MCF 10A (cell line): Measurements from ENCODE around the gene DPP9. TPM values are rescaled to one million over a fixed set of nuclear protein-coding genes. Genes with fewer than 3 reads are reported as not detected.

ENCODE experiments used
- BruUV-seq: library from RNA; stranded (reverse); fragments of 400-500 nt; replicated peaks from 2 replicates; lab custom pipeline; 2021; lab: Mats Ljungman, UMichigan
- CTCF ChIA-PET: fragments of 300-600 bp; sonication (Branson Sonifier 250); formaldehyde crosslinking; extraction: SDS; loops from one replicate; lab custom pipeline; 2021; ENCODE audit warnings: antibody characterized with exemption, inconsistent platforms; lab: Yijun Ruan, JAX
- POLR2A ChIA-PET: fragments of 300-600, 350-650 bp; sonication (Branson Sonifier 250); formaldehyde crosslinking; extraction: SDS; loops from one replicate; lab custom pipeline; 2020; ENCODE audit warnings: antibody characterized with exemption, inconsistent platforms; lab: Yijun Ruan, JAX
- DNase-seq: peaks from one replicate; pipeline ENCODE4 v3.0.0-alpha.2; 2018; ENCODE audit not compliant: unreplicated experiment
- H3K27ac Mint-ChIP-seq: one replicate; pipeline ENCODE4 v1.8.0; 2022; ENCODE audit warnings: mild to moderate bottlenecking, low read depth, mixed read lengths; ENCODE audit not compliant: unreplicated experiment
- H3K27me3 Mint-ChIP-seq: one replicate; pipeline ENCODE4 v1.8.0; 2022; ENCODE audit warnings: mixed read lengths; ENCODE audit not compliant: insufficient read depth, unreplicated experiment
- H3K36me3 Mint-ChIP-seq: one replicate; pipeline ENCODE4 v1.8.0; 2022; ENCODE audit warnings: mild to moderate bottlenecking, moderate library complexity, mixed read lengths; ENCODE audit not compliant: insufficient read depth, unreplicated experiment
- H3K4me1 Mint-ChIP-seq: one replicate; pipeline ENCODE4 v1.8.0; 2022; ENCODE audit warnings: mixed read lengths; ENCODE audit not compliant: insufficient read depth, unreplicated experiment
- H3K4me3 Mint-ChIP-seq: one replicate; pipeline ENCODE4 v1.8.0; 2022; ENCODE audit warnings: mild to moderate bottlenecking, moderate library complexity, mixed read lengths; ENCODE audit not compliant: unreplicated experiment
- H3K9me3 Mint-ChIP-seq: one replicate; pipeline ENCODE4 v1.8.0; 2022; ENCODE audit warnings: mixed read lengths; ENCODE audit not compliant: unreplicated experiment
- CTCF ChIP-seq: fragments of 200-600 bp; IDR thresholded peaks from one replicate; pipeline ENCODE4 v1.8.0; 2022; ENCODE audit warnings: antibody characterized with exemption, mild to moderate bottlenecking; ENCODE audit not compliant: unreplicated experiment
- intact Hi-C: fragments of 100-400 bp; cut with micrococcal nuclease; formaldehyde crosslinking; loops from 2 replicates; pipeline ENCODE4 v1.14.1; 2022
- total RNA-seq: library from RNA; stranded (reverse); gene quantifications from 2 replicates; pipeline ENCODE4 v1.2.3, GENCODE V29; 2022

The DPP9 gene
- total RNA-seq, 1 experiment from 2014 or later = 90.6 TPM

GRCh38 chr19:4689403-4689802 is 34.2 kb downstream of the DPP9 start:
- peaks cover 14% of the 10 kb centered on the region for H3K4me1 Mint-ChIP-seq
- intact Hi-C loops = no loop called here
- H3K4me3 Mint-ChIP-seq = no peak overlapping the region
- no peak for DNase-seq
- H3K27me3 Mint-ChIP-seq = no peaks in the 10 kb centered on the region
- ChIA-PET CTCF (interaction anchor here (0.6 to 1.0 kb wide), 3 partner anchors 12 to 123 kb away, joined by 4 read pairs; no protein-coding TSS in a partner anchor), POLR2A (no interaction called here)
- H3K27ac Mint-ChIP-seq = peak overlapping the region; percentile 51
- H3K9me3 Mint-ChIP-seq = no peaks in the 10 kb centered on the region
- peaks cover 78% of the 10 kb centered on the region for H3K36me3 Mint-ChIP-seq
- BruUV-seq = no TSS peak
- no peak for TF ChIP-seq CTCF

- peaks cover 5% of the 10 kb centered on the region for H3K4me1 Mint-ChIP-seq
- no peaks in the 10 kb centered on the region for H3K27me3 Mint-ChIP-seq
- no peak for TF ChIP-seq CTCF
- CTCF ChIA-PET = interaction anchor here (1.0 kb wide), 1 partner anchor 11 kb away, joined by 4 read pairs; no protein-coding TSS in a partner anchor
- POLR2A ChIA-PET = interaction anchor here (0.6 to 0.7 kb wide), 2 partner anchors 14 to 109 kb away, joined by 3 read pairs; no protein-coding TSS in a partner anchor
- DNase-seq = no peak
- no peak overlapping the region for H3K4me3 Mint-ChIP-seq
- no peak overlapping the region for H3K27ac Mint-ChIP-seq
- no TSS peak for BruUV-seq
- H3K36me3 Mint-ChIP-seq = peaks cover 72% of the 10 kb centered on the region
- H3K9me3 Mint-ChIP-seq = no peaks in the 10 kb centered on the region
- intact Hi-C loops = no loop called here
Measured at GRCh38 chr19:4688587-4688986, 35.1 kb downstream of the DPP9 start.

- no peak for DNase-seq
- intact Hi-C loops = no loop called here
- TF ChIP-seq CTCF = no peak
- BruUV-seq = no TSS peak
- Mint-ChIP-seq H3K27me3 (no peaks in the 10 kb centered on the region), H3K4me1 (no peaks in the 10 kb centered on the region), H3K27ac (no peak overlapping the region), H3K36me3 (peaks cover 64% of the 10 kb centered on the region), H3K4me3 (no peak overlapping the region), H3K9me3 (no peaks in the 10 kb centered on the region)
- ChIA-PET POLR2A (no interaction called here), CTCF (no interaction called here)
Measured at GRCh38 chr19:4687396-4687795, 36.2 kb downstream of the DPP9 start.

- CTCF ChIA-PET = no interaction called here
- DNase-seq = no peak
- Mint-ChIP-seq H3K4me1 (no peaks in the 10 kb centered on the region), H3K9me3 (no peaks in the 10 kb centered on the region), H3K27me3 (no peaks in the 10 kb centered on the region), H3K27ac (no peak overlapping the region), H3K4me3 (no peak overlapping the region), H3K36me3 (peaks cover 64% of the 10 kb centered on the region)
- TF ChIP-seq CTCF = no peak
- BruUV-seq = no TSS peak
- POLR2A ChIA-PET = no interaction called here
- intact Hi-C loops = no loop called here
Measured at GRCh38 chr19:4686700-4687099, 36.9 kb downstream of the DPP9 start.
